NCI-H2196 treated with DMSO at 0.1 percent for 48 hours (cell line): Measurements from ENCODE around the gene RBM10.

Experiments
- DNase-seq: peaks from one replicate; lab custom pipeline; 2025; ENCODE audit not compliant: unreplicated experiment; lab: John Stamatoyannopoulos, UW

RBM10 gene

GRCh38 chrX:47197526-47197925, 52.5 kb downstream of the RBM10 start:
- DNase-seq = no peak

GRCh38 chrX:47198026-47198686, 53.1 kb downstream of the RBM10 start:
- no peak for DNase-seq

DNA sequence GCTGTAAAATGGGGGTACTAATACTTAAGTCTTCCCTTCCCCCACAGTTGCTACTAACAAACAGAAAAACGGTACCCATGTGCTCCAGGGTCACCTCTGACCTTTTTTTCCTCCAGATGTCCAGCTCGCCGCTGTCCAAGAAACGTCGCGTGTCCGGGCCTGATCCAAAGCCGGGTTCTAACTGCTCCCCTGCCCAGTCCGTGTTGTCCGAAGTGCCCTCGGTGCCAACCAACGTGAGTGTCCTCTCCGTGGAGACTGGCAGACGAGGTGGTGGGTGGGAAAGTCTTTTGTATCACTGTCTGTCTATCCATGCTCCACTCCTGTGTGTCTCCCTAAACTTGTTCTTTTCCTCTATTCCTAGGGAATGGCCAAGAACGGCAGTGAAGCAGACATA, 53.7 kb downstream of the RBM10 start:
- DNase-seq = no peak

- no peak for DNase-seq
Measured at GRCh38 chrX:47199286-47199685, 54.3 kb downstream of the RBM10 start.

DNA sequence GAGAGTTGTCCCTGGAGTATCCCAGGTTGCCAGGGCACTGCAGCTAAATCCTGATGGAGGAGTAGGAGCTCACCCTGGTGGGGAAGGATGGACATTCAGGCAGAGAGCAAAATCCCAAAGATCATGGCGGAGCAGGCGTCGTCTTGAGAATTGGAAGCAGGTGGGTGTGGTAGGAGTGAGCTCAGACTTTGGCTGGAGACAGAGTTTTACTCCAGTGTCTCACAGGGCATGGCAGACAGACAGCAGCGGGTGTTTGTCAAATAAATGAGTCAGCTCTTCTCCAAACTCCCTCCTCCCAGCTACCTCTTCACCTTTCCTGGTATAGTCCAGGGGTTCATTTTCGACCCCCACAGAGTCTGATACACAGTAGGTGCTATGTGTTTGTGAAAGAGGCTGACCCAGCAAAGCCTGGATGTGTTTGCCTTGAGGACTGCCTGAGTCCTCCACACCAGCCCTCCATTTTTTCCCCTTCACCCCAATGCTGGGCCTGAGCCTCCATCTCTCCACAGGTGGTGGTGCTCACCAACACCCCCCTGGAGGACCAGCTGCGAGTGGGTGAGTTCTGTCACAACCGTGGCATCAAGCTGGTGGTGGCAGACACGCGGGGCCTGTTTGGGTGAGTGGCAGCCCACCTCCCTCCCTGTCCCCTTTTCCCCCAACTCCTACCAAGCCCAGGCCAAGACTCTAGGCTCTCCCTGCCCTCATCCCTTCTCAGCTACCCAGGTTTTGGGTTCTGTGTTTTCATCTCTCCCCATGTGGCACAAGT, 55.5 kb downstream of the RBM10 start:
- no peak for DNase-seq

DNA sequence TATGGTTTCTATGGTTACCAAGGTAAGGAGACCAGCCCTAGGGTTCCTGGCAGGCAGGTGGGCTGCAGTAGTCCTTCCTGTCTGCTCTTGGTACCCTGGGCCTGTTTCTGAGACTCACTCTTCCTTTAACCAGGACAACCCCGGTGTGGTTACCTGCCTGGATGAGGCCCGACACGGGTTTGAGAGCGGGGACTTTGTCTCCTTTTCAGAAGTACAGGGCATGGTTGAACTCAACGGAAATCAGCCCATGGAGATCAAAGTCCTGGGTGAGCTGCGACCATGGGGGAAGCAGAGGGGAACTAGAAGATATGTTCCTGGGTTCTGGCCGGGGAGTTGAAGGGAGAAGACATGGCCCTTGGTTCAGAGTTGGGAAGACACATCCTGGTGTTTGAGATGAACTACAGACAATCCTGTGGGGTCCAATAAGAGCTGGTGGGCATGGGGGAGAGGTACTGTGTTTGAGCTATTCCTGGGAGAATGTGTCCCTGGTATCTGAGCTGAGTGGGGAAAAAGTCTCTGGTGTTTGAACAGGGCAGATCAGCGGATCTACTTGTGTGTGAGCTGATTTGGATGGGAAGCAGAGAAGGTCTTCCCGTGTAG, 56.4 kb downstream of the RBM10 start:
- no peak for DNase-seq

- no peak for DNase-seq
Measured at GRCh38 chrX:47202316-47202715, 57.3 kb downstream of the RBM10 start.

GRCh38 chrX:47202877-47203276, 57.9 kb downstream of the RBM10 start:
- DNase-seq = no peak

GRCh38 chrX:47204970-47205369, 59.9 kb downstream of the RBM10 start:
- no peak for DNase-seq

GRCh38 chrX:47206316-47206715, 61.3 kb downstream of the RBM10 start:
- no peak for DNase-seq

- DNase-seq = no peak
Measured at GRCh38 chrX:47208108-47208507, 63.1 kb downstream of the RBM10 start.

DNA sequence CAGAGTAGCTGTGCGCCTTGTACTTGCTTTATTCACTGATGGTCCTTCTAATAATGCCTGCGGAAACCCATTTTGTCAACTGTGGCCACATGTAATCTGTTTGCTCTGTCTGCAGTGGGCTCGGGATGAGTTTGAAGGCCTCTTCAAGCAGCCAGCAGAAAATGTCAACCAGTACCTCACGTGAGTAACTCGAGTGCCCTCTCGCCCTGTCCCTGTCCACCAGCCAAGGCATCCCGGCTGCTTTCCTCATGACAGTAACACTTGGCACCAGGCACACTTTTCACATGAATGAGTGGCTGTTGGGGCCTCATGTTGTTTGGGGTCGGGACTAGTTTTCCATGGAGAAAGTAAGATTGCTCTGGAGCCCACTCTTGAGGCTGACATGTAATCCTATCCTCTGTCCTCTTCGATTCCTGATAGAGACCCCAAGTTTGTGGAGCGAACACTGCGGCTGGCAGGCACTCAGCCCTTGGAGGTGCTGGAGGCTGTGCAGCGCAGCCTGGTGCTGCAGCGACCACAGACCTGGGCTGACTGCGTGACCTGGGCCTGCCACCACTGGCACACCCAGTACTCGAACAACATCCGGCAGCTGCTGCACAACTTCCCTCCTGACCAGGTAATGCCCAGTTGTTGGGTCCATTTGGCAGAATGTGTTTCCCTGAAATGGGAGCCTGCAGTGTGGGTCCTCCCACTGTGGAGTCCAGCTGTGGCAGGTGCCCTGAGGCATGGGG, 64.7 kb downstream of the RBM10 start:
- DNase-seq = no peak

DNA sequence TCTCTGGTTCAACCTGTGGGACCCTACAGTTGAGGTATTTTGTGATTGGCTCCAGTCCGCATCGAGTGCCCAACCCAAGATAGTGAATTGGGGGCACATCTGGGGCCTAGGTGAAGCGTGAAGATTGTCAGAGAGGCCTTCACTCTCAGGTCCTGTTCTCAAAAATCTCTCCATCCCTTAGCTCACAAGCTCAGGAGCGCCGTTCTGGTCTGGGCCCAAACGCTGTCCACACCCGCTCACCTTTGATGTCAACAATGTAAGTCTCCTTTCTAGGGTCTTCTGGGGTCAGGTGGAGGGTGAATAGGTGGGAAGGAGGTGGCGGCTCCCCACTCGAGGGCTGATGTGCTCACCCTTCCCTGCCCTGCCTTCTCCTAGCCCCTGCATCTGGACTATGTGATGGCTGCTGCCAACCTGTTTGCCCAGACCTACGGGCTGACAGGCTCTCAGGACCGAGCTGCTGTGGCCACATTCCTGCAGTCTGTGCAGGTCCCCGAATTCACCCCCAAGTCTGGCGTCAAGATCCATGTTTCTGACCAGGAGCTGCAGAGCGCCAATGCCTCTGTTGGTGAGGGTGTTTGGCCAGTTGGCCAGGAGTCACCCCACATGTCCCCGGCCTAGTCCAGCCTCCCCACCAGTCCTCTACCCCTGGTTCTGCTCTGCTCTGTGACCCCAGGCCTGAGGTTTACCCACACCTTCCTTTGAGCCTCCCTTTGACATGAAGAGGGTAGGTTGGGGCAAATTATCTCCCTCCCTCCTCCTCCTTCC, 65.8 kb downstream of the RBM10 start:
- DNase-seq = no peak

DNA sequence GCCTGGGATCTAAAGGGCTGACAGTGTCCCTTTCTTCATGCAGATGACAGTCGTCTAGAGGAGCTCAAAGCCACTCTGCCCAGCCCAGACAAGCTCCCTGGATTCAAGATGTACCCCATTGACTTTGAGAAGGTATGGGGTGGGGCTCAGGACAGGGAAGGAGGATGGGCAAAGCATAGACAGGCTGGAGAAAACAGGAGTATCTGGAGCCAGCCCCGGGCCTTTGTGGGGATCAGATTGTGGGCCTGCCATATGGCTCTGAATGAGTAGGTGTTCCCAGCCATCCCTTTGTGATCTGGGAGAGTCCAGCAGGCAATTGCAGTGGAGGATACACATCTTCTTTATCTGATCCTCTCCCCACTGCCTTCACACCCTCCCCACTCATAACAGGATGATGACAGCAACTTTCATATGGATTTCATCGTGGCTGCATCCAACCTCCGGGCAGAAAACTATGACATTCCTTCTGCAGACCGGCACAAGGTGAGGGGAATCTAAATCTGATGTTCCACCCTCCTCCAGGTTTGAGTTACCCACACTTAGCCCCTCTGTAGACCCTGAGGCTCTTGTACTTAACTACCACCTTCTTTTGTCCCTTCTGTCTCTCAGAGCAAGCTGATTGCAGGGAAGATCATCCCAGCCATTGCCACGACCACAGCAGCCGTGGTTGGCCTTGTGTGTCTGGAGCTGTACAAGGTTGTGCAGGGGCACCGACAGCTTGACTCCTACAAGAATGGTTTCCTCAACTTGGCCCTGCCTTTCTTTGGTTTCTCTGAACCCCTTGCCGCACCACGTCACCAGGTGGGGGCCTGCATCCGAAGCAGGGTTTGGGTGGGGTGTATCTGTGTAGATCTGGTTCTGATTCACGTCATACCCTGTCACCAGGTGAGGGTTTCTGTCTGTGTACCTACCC, 67.6 kb downstream of the RBM10 start:
- no peak for DNase-seq

DNA sequence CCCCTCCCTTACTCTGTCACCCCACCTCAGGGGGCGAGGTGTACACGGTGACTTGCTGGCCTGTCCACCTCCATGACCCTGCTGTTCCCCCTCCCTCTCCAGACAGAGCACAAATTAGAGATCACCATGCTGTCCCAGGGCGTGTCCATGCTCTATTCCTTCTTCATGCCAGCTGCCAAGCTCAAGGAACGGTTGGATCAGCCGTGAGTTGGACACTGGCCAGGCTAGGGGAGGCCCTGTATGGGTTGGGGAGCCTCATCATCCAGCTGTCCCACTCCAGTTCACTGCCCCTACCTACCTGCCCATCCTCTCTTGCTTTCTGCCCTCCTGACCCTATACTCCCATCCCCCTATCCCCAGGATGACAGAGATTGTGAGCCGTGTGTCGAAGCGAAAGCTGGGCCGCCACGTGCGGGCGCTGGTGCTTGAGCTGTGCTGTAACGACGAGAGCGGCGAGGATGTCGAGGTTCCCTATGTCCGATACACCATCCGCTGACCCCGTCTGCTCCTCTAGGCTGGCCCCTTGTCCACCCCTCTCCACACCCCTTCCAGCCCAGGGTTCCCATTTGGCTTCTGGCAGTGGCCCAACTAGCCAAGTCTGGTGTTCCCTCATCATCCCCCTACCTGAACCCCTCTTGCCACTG, 69.5 kb downstream of the RBM10 start:
- no peak for DNase-seq

- DNase-seq = no peak
Measured at GRCh38 chrX:47215291-47215900, 70.4 kb downstream of the RBM10 start.

DNA sequence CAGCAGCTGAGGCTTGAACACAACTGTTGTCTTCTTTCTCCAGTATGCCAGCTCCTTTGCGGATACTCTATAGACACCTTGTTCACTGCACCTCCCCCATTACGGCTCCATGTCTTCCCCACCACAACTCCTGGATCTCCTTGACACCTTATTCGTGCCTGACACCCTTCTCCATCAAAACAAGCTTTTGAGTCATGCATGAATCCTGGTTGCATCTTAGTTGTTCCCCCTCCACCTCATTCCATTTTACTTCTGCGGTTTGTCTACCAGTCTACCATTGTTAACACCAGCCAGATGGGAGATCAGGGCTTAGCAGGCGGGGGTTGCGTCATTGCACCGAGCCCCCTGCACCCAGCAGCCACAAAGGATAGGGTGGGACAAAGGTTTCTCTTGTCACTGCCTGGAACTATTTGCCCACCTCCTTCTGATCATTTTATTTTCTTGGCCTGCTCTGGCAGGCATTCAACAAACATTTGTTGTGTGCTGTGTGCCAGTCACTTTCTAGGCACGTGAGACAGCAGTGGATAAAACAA, 71.4 kb downstream of the RBM10 start:
- no peak for DNase-seq

GRCh38 chrX:47217121-47217851, 72.3 kb downstream of the RBM10 start:
- DNase-seq = peak; percentile 41
